ENCODE results near the gene IGSF22.
A peak's percentile ranks its signal among the peaks of the same experiment; 100 is the strongest.
"Not testable (repeated sequence)": the region's sequence is repeated elsewhere in the genome, so short reads cannot be mapped to it uniquely, and the experiment has no call there.

IGSF22 gene

DNA sequence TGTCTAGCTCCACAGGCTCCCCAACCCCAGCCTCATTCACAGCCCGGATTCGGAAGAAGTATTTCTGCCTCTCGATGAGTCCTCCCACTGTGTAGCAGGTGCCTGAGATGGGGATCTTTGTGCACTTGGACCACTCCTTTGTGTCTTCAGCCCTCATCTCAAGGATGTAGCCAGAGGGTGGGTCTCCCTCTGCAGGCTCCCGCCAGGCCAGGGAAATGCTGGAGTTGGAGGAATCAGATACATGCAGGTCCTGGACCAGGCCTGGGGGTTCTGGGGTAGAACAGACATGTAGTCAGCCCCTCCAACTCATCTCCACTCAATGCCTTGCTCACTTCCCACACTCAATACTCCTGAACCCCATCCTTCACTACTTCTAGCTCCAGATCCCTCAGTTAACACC, 16.6 kb downstream of the IGSF22 start:
- no peak for DNase-seq

DNA sequence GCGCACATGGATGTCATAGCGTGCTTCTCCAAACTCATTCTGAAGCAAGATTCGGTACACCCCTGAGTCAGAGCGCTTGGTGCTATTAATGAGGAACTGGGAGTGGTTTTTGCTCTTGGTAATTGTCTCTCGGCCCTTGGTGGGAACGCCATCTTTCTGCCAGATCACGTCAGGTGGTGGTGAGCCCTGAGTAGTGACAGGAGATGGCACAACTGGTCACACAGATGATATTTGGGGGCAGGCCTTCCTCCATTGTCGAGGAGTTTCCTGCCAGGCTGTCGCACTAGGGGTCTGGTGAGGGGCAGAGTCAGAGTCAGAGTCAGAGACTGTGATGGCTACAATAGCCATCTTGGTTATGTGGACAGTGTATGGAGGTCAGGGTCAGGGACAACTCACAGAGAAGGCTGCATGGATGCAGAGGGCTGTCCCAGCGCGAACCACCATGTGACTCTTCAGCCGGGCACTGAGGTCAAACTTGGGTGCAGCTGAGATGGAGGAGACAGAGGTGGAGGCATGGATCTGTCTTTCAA, 18.1 kb downstream of the IGSF22 start:
- DNase-seq = no peak

DNA sequence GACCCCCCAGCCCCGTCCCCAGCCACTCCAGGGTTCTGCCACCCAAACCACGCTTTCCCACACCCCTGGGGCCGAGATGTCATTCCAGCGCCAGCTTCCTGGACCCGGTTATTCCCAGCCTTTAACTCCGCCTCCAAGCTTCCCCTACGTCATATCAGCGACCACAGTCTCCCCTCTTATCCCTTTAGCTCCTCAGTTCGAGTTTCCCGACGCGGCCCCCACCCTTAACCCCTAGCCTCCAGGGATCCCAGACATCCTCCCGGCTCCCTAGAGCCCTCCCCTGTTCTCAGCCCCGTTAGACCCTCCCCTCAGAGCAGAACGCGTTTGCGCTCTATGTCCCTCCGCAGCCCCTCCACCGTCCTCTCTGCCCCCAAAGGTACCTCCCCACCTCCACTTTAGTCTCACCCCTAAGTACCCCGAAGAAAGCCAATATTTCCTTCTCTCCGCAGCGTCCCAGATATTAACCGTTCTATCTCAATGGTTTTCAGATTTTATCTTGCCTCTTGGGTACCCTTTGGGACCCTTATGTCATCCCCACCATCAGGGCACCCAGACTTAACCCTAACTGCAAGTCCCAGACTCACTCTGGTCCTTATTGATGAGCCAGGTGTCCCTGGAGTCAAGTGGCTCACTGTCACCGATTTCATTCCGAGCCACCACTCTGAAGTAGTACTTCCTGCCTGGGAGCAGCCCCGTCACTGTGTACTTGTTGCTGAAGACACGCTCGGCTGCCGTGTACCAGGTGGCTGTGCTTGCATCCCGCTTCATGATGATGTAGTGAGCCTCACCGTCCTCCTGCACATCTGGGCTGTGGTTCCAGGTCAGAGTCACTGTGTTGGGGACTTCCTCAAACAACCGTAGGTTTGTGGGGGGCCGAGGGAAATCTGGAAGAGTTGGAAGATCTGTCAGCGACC, 19.4 kb downstream of the IGSF22 start:
- peak; percentile 24 for DNase-seq

DNA sequence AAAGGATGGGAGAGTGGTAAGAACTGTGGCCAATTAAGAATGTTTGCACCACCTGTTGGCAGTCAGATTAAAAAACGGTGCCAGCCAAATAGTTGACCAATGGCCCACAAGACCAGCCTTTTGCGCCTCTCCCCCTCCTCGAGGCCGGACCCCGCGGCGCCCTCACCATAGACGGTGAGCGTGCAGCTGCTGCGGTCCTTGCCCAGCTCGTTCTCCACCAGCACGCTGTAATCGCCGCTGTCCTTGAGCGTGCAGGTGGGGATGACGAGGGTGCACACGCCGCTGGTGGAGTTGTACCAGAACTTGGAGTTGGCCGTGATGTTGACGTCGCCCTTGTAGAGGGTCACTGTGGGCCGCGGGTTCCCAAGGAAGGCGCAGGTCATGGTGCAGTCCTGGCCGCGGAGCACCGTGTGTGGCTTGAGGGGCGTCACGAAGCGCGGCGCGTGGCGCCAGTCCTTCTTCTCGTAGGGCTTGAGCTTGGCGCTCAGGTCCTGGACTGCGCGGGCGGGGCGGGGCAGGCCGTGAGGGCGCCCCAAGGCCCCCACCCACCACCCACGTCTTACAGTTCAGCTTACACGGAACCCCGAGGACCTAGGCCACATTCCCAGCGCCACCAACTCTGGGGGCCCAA, 20.2 kb downstream of the IGSF22 start:
- DNase-seq = no peak

DNA sequence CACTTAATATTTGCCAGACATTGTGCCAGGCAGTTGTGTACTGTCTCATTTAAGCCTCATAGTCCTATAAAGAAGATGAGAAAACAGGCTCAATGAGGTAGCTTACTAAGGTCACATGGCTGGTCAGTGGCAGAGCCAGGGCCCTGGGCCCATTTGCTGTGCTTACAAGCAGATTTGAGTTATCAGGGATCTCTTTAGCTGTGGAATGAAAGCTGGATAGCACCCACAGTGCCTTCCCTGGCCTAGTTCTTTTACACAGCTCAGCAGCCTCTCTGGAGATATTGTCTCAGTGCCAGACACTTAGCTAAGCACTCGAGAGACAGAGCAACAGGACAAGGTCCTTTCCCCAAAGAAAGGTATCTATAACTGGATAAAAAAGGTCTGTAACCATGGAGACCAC, 21.3 kb downstream of the IGSF22 start:
- DNase-seq = no peak

DNA sequence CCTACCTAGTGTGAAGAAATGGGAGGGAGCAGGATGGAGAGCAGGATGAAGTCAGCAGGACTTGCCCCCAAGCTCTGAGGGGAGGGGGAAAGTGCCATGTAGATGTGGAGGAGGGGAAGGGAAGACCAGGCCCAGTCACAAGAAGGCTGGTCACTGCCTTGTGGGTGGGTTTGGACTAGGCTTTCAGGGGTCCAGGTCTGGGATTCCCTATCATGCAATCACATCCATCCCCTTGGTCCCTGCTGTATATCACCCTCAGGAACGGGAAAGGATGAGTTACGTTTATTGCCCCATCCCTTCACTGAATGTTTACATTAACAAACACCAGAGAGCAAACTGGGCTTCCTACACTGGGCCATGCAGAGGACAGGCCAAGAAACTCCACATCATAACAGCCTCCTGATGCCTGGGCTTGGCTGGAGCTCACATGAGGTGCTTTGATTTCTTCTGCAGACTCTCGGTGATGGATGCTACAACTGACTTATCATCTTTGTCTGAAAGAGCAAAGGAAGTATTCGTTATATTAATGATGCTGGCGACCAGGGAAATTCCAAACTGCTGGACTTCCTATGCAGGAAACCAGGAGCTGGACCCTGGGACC, 21.8 kb downstream of the IGSF22 start:
- no peak for DNase-seq

DNA sequence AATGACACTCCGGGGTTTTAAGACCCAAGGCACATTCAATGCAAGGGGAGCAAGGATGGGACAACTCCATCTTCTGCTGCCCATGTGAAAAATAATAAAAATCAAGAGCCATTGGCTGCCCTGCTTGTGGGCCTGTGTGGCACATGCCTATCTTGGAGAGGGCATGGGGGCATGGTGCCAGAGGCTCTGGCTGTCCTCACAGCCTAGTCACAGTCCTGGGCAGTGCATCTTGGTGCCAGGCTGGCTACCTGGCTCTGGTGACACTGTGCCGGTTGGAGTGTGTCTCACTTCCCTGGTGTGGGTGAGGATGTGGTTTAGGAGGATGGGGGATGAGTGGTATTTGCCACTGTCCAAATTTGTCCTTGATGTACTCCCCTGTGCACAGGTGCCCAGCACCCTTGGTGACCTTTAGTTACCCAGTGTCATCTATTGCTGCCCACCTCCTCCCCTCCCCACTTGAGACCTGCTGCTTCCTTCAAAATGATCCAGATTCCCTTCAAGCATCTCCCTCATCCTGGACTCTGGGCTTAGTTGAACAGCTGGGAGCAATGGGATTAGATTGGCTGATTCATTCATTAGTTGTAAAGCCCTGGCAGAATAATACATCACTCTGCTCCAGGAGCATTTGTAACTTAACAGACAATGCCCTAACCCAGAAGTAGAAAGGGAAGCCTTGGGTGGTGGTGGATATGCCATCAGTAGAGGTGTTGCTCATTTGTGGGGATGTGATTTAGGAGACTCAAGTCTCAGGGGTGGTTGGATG, 22.8 kb downstream of the IGSF22 start:
- no peak for DNase-seq

DNA sequence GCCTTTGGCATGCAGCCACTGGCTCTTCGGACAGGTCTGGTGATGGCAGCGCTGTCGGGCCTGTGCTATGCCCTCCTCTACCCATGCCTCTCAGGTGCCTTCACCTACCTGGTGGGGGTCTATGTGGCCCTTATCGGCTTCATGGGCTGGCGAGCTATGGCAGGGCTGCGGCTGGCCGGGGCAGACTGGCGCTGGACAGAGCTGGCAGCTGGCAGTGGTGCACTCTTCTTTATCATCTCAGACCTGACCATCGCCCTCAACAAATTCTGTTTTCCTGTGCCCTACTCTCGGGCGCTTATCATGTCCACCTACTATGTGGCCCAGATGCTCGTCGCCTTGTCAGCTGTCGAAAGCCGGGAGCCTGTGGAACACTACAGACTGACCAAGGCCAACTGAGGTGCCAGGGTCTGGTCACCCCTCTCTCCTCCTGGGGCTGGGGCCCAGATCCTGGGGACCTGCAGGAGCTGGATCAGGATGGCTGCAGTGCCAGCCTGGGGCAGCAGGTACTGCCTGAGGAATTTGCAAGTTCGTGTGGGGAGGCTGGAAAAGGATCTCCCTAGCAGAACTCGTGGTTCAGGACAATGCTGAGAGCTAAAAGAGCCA, 24.3 kb downstream of the IGSF22 start:
- no peak for DNase-seq

DNA sequence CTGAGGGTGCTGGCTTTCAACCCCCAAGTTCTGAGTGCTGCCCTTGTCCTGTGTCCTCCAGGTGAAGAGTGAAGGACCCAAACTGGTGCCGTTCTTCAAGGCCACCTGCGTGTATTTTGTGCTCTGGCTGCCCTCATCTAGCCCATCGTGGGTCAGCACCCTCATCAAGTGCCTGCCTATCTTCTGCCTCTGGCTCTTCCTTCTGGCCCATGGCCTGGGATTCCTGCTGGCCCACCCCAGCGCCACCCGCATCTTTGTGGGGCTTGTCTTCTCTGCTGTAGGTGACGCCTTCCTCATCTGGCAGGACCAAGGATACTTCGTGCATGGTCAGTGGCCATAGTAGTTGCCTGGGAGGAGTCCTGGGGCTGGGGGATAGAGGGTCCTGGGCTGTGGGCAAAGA, 25.1 kb downstream of the IGSF22 start:
- DNase-seq = no peak

DNA sequence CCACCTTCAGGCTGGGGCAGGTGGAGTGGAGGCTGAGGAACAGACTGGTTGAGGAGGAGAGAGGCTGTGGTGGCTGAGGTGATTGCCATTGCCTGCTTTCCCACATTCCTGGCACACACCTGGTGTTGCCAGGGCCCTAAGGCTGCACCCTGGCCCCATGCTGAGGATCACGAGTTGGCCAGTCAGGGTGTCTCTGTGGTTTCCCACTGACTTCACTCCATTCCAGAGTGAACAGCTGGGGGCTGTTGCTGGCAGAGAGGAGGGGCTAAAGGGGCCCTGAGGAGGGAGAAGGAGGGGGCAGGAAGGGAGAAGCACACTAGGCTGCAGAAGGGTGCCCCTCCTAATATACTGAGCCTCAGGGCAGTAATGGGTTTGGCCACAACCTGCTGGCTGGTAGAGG, 25.6 kb downstream of the IGSF22 start:
- DNase-seq = no peak

DNA sequence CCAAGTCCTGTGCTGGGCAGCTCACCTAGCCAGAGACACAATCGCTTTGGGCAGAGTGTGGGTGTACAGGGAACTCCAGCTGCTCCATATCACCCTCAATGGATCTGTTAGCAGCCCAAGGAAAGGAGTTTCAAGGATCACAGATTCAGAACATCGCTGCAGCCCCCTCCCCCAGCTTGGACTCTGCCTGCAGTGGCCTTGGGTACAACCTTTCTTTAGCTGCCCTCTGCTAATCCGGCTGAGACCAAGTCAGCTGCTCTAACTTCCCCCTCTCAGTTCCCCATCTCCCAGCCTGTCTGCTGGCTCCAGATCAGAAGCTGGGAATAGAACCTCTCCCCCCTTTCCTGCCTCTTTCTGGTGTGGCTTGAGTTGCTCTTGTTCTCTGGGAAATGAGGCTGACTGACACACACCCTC, 26.1 kb downstream of the IGSF22 start:
- DNase-seq = no peak

DNA sequence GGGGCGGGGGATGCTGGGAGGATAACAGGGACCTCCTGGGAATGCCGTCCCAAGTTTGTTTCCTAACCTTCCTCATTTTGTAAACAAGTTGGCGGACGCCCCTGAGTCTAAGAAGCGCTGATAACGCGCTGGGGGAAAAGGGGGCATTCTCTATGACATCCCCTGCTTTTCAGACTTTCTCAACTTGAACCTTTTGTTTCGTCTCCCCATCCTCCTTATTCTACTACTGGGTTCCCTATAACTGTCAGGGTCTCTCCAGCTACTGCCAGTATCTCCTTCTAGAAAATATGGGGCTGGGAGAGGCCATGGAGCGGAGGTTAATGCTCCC, 26.8 kb downstream of the IGSF22 start:
- no peak for DNase-seq

DNA sequence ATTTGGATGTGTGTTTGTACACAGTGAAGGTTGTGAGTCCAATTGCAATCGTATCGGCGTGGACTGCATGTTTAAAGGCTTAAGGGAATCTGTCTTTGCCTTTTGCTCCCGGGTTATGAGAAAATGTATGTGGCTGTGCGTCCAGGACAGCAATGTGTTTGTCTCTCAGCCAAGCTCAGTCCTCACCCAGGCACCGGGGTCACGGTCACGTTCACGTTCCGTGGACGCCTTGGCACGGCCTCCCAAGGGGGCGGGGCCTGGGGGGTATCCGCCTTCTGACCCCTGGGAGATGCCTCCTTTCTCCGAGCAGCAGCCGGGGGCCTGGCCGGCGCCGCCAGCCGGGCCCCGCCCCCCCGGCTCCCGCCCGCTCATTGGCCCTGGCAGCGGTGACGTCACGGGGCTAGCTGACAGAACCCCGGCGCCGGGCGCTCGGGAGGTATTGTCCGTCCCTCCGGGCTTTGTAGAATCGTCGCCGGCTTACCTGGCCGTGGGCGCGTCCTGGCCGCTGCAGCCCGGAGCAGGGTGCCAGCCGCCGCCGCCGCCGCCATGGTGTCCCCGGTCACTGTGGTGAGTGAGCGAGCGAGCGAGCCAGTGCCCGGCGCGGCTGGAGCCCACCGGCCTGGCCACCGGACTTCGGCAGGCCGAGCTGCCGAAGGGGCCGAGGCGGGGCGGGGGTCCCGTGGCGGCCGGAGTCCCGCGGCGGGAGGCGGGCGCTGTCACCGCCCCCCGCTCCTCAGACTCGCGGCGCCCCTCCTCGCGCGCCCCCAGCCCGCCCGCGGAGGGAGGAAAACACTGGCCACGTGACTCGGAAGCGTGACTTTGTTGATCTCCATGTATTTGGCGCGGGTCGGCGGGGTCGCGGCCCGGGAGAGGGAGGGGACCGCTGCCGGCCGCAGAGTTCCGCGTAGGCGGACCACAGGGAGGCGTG, 27.4 kb downstream of the IGSF22 start, which contains the start of gene TMEM86A:
TSS of gene TMEM86A (plus strand) at position 439 of the 928 bp plus-strand sequence. CDS start at position 547, 108 bp downstream.
- DNase-seq = peak; percentile 53

DNA sequence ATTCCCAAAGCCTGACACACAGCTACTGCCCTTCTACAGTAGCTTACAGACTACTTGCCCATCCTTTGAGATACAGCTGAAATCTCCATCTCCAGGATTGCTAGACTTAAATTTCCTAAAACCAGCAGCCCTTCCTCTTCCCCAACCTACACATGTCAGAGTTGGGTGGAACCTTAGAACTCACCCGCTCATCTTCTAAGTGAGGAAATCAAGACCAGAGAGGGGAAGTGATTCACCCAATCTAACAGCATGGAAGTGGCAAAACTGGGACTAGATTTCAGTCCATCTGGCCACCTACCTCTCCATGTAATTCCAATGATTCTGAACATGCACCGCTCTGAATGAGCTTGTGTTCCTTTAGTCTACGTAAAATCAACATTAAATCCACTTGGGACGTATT, 28.4 kb downstream of the IGSF22 start:
- no peak for DNase-seq

DNA sequence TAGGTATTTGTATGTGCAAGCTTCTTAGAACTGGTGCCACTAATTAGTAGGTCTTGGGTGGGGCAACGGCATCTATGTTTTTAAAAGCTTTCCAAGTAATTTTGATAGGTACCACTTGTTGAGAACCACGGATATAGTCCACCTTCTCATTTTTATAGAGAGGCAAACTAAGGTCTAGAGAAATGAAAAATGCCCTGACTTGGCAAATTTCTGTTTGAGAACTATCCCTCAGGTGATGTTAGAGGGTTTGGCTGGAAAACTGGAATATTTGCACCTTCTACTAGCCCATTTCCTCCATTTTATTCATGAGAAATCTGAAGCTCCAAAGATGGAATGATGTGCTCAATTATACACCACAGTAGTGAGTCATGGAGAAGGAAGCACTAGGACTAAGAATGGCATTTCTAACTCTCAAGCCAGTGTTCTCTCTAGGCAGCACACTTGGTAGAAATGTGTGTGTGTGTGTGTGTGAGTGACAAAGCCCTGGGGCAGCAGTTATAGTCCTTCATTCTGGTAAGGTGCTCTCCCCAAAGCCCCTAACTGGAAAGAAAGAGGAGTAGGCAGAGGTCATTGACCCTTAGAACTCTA, 29.3 kb downstream of the IGSF22 start:
- DNase-seq = no peak

DNA sequence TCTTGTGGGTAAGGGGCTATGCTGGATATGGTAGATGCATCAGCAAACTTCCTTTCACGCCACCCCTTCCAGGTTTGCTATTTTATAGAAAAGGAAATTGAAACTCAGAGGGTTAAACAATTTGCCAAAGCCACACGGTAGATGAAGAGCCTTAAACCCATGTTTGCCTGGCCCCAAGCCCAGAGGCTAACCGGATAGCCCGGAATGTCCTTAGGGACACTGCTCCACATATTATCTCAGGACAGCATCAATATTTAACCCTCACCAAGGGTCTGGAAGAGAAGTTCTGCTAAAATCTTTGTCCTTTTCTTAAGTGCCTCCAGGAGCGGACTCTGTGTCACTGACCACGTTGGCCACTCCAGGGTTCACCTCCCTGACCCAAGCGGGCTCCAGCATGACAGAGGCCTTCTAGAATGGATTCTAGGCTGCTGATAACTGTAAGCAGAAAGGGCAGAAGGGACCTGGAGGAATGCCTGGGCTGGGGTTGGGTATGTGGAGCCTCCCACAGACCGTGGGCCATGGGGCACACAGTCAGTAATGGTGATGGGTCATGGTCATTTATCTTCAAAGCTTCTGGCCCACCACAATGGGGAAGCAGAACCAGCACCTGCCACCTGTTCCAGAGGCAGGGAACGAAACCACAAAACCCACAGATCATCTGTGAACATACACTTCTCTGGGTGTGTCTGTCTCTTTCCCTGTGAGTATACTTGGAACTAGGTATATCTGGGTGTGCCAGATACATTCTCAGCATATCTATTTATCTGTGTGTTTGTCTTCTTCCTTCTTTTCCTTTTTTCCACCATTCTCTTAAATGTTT, 32.8 kb downstream of the IGSF22 start:
- DNase-seq = no peak

DNA sequence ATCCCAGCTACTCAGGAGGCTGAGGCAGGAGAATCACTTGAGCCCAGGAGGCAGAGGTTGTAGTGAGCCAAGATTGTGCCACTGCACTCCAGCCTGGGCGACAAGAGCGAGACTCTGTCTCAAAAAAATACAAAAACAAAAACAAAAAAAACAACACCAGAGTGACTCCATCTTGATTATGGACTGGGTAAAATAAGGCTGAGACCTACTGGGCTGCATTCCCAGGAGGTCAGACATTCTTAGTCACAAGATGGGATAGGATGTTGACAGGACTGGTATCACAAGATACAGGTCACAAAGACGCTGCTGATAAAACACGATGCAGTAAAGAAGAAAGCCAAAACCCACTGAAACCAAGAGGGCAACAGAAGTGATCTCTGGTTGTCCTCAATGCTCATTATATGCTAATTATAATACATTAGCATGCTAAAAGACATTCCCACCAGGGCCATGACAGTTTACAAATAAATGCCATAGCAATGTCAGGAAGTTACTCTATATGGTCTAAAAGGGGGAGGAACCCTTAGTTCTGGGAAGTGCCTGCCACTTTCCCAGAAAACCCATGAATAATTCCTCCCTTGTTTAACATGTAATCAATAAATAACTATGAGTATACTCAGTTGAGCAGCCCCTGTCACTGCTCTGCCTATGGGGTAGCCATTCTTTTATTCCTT, 34.4 kb downstream of the IGSF22 start:
- not testable (repeated sequence) for DNase-seq

DNA sequence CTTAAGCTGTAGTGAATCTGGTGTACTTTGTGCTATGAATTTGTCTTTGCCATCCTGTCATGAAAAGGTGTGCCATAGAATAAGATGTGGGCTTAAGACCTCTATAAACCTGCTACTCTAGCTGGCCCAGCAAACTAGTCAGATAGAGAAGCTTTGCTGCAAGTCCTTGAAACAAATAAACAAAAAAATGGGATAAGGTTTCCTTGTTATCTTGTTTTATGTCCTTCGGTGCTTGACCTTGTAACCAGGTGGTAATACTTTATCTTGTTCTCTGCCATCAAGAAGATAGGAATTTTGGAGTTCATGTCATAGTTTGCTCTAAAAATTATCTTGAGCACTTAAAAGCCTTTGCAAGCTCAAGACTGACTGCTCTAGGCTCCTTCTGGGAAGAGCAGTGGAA, 41.7 kb downstream of the IGSF22 start:
- DNase-seq = no peak

DNA sequence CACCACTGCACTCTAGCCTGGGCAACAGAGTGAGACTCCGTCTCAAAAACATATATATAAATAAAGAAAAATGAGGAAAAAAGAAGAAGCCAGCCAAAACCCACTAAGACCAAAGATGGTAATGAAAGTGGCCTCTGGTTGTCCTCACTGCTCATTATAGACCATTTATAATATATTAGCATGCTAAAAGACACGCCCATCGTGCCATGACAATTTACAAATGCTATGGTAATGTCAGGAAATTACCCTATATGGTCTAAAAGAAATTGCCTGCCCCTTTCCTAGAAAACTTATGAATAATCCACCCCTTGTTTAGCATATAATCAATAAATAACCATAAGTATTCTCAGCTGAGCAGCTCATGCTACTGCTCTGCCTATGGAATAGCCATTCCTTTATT, 43.5 kb downstream of the IGSF22 start:
- no peak for DNase-seq

DNA sequence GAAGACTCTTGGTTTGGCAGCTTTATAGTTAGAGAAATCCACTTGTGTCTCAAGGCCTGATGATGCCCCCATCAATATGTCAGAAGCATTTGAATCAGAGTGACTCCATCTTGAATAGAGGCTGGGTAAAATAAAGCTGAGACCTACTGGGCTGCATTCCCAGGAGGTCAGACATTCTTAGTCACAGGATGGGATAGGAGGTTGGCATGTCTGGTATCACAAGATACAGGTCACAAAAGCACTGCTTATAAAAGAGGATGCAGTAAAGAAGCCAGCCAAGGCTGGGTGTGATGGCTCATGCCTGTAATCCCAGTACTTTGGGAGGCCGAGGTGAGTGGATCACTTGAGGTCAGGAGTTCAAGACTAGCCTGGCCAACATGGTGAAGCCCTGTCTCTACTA, 44.0 kb downstream of the IGSF22 start:
- DNase-seq = not testable (repeated sequence)
